SK-N-SH treated with all-trans-retinoic acid at 6 μM for 48 hours (cell line): ENCODE data around the gene COL8A2.
A peak's percentile ranks its signal among the peaks of the same experiment; 100 is the strongest.

Experiments used
- ATAC-seq: fragments of 200-7000 bp; cut with Tn5 transposase; 3 replicates; pipeline ENCODE4 v1.9.1; 2020; ENCODE audit warnings: mild to moderate bottlenecking, moderate library complexity
- ARNTL ChIP-seq: fragments of 450-650 bp; formaldehyde crosslinking; IDR thresholded peaks from 2 replicates; pipeline ENCODE4 v1.5.0; 2020; ENCODE audit warnings: low read depth, mild to moderate bottlenecking, moderate library complexity, borderline replicate concordance
- BACH2 ChIP-seq: fragments of 250-450 bp; sonication (Bioruptor Pico); IDR thresholded peaks from 2 replicates; pipeline ENCODE4 v1.9.0; 2021; ENCODE audit warnings: mild to moderate bottlenecking, borderline replicate concordance
- CREB5 ChIP-seq: fragments of 250-450 bp; sonication (Bioruptor Pico); IDR thresholded peaks from 2 replicates; pipeline ENCODE4 v1.5.1; 2020; ENCODE audit warnings: low read depth, mild to moderate bottlenecking, moderate library complexity
- CSDC2 ChIP-seq: fragments of 250-450 bp; sonication (Bioruptor Pico); IDR thresholded peaks from 2 replicates; pipeline ENCODE4 v1.5.0; 2020; ENCODE audit warnings: mild to moderate bottlenecking, moderate library complexity
- CSRNP3 ChIP-seq: fragments of 250-450 bp; sonication (Bioruptor Pico); IDR thresholded peaks from 2 replicates; pipeline ENCODE4 v1.5.1; 2021; ENCODE audit warnings: mild to moderate bottlenecking, moderate library complexity
- ESRRG ChIP-seq: fragments of 250-450 bp; sonication (Bioruptor Pico); IDR thresholded peaks from 2 replicates; pipeline ENCODE4 v1.6.1; 2021; ENCODE audit warnings: mild to moderate bottlenecking
- GLIS3 ChIP-seq: fragments of 250-450 bp; sonication (Bioruptor Pico); IDR thresholded peaks from 2 replicates; pipeline ENCODE4 v1.5.0; 2020; ENCODE audit warnings: mild to moderate bottlenecking, moderate library complexity
- ISL1 ChIP-seq: fragments of 250-450 bp; sonication (Bioruptor Pico); IDR thresholded peaks from 2 replicates; pipeline ENCODE4 v2.1.2; 2022; ENCODE audit warnings: mild to moderate bottlenecking, moderate library complexity
- OSR1 ChIP-seq: fragments of 250-450 bp; sonication (Bioruptor Pico); IDR thresholded peaks from 2 replicates; pipeline ENCODE4 v1.8.0; 2022; ENCODE audit warnings: moderate library complexity, mild to moderate bottlenecking, inconsistent platforms
- PATZ1 ChIP-seq: fragments of 250-450 bp; sonication (Bioruptor Pico); IDR thresholded peaks from 2 replicates; pipeline ENCODE4 v1.8.0; 2020; ENCODE audit warnings: mild to moderate bottlenecking, moderate library complexity, borderline replicate concordance
- POU6F1 ChIP-seq: fragments of 250-450 bp; sonication (Bioruptor Pico); IDR thresholded peaks from 2 replicates; pipeline ENCODE4 v1.8.0; 2021; ENCODE audit warnings: low read depth, mild to moderate bottlenecking, moderate library complexity, borderline replicate concordance
- PPARA ChIP-seq: fragments of 250-450 bp; sonication (Bioruptor Pico); IDR thresholded peaks from 2 replicates; pipeline ENCODE4 v1.5.0; 2020; ENCODE audit warnings: mild to moderate bottlenecking, borderline replicate concordance
- RARB ChIP-seq: fragments of 250-450 bp; sonication (Bioruptor Pico); IDR thresholded peaks from 2 replicates; pipeline ENCODE4 v1.8.0; 2021; ENCODE audit warnings: mild to moderate bottlenecking, moderate library complexity
- SNAI2 ChIP-seq: fragments of 250-450 bp; sonication (Bioruptor Pico); IDR thresholded peaks from 2 replicates; pipeline ENCODE4 v1.5.0; 2020; ENCODE audit warnings: mild to moderate bottlenecking, moderate library complexity
- TCF4 ChIP-seq: fragments of 250-450 bp; sonication (Bioruptor Pico); IDR thresholded peaks from 2 replicates; pipeline ENCODE4 v1.8.0; 2021; ENCODE audit warnings: mild to moderate bottlenecking, moderate library complexity, borderline replicate concordance
- TOX ChIP-seq: fragments of 250-450 bp; sonication (Bioruptor Pico); IDR thresholded peaks from 2 replicates; pipeline ENCODE4 v1.8.0; 2021; ENCODE audit warnings: mild to moderate bottlenecking, moderate library complexity, borderline replicate concordance
- TSHZ2 ChIP-seq: fragments of 250-450 bp; sonication (Bioruptor Pico); IDR thresholded peaks from 2 replicates; pipeline ENCODE4 v1.5.0; 2020; ENCODE audit warnings: mild to moderate bottlenecking, moderate library complexity
- ZC3H10 ChIP-seq: fragments of 250-450 bp; sonication (Bioruptor Pico); IDR thresholded peaks from 2 replicates; pipeline ENCODE4 v1.5.1; 2021; ENCODE audit warnings: mild to moderate bottlenecking, moderate library complexity
- ZFP3 ChIP-seq: fragments of 250-450 bp; sonication (Bioruptor Pico); IDR thresholded peaks from 2 replicates; pipeline ENCODE4 v1.5.0; 2020; ENCODE audit warnings: mild to moderate bottlenecking, moderate library complexity
- ZFP30 ChIP-seq: fragments of 450-650 bp; formaldehyde crosslinking; IDR thresholded peaks from 2 replicates; pipeline ENCODE4 v1.5.0; 2022; ENCODE audit warnings: mild to moderate bottlenecking, moderate library complexity
- ZNF565 ChIP-seq: fragments of 450-650 bp; formaldehyde crosslinking; conservative IDR thresholded peaks from 2 replicates; pipeline ENCODE4 v1.5.0; 2020; ENCODE audit warnings: low read depth, mild to moderate bottlenecking, moderate library complexity
- ZNF70 ChIP-seq: fragments of 450-650 bp; formaldehyde crosslinking; IDR thresholded peaks from 2 replicates; pipeline ENCODE4 v1.5.0; 2020; ENCODE audit warnings: mild to moderate bottlenecking, moderate library complexity
- ZNF8 ChIP-seq: fragments of 450-650 bp; formaldehyde crosslinking; IDR thresholded peaks from 2 replicates; pipeline ENCODE4 v1.5.0; 2020; ENCODE audit warnings: mild to moderate bottlenecking, moderate library complexity

The COL8A2 gene

GRCh38 chr1:36109041-36109679, 15.9 kb downstream of the COL8A2 start:
- TF ChIP-seq PPARA (CRISPR knock-in tag) (no peak), ARNTL (CRISPR knock-in tag) (no peak), ZFP3 (CRISPR knock-in tag) (no peak), PATZ1 (CRISPR knock-in tag) (peak; percentile 60; the same call in 1 of the 2 replicates)
- ATAC-seq, result peak; percentile 92

- no peak for TF ChIP-seq POU6F1 (CRISPR knock-in tag)
- no peak for TF ChIP-seq CSDC2 (CRISPR knock-in tag)
- TF ChIP-seq ARNTL (CRISPR knock-in tag), result no peak
- TF ChIP-seq ZNF70 (CRISPR knock-in tag), result no peak
- no peak for TF ChIP-seq TSHZ2 (CRISPR knock-in tag)
- no peak for TF ChIP-seq BACH2
- TF ChIP-seq ZFP30 (CRISPR knock-in tag), result no peak
- TF ChIP-seq CREB5 (CRISPR knock-in tag), result no peak
- TF ChIP-seq OSR1, result no peak
- TF ChIP-seq ZNF8 (CRISPR knock-in tag), result no peak
- no peak for TF ChIP-seq ESRRG (CRISPR knock-in tag)
- no peak for TF ChIP-seq ZC3H10 (CRISPR knock-in tag)
- no peak for TF ChIP-seq SNAI2 (CRISPR knock-in tag)
- no peak for TF ChIP-seq GLIS3 (CRISPR knock-in tag)
- TF ChIP-seq TCF4 (CRISPR knock-in tag), result no peak
- no peak for TF ChIP-seq CSRNP3
- ATAC-seq, result no peak
These were observed 16.7 kb downstream of the COL8A2 start for GRCh38 chr1:36108314-36108713.

GRCh38 chr1:36107394-36107793, 17.6 kb downstream of the COL8A2 start:
- no peak for ATAC-seq
- TF ChIP-seq ZNF565 (CRISPR knock-in tag), result no peak
- TF ChIP-seq ESRRG (CRISPR knock-in tag), result no peak
- TF ChIP-seq PATZ1 (CRISPR knock-in tag), result no peak
- TF ChIP-seq ZC3H10 (CRISPR knock-in tag), result no peak
- no peak for TF ChIP-seq GLIS3 (CRISPR knock-in tag)
- TF ChIP-seq ZNF70 (CRISPR knock-in tag), result no peak
- no peak for TF ChIP-seq TCF4 (CRISPR knock-in tag)
- no peak for TF ChIP-seq ZFP3 (CRISPR knock-in tag)
- no peak for TF ChIP-seq OSR1
- TF ChIP-seq PPARA (CRISPR knock-in tag), result no peak
- no peak for TF ChIP-seq CSDC2 (CRISPR knock-in tag)
- no peak for TF ChIP-seq RARB (CRISPR knock-in tag)
- TF ChIP-seq SNAI2 (CRISPR knock-in tag), result no peak
- TF ChIP-seq ZFP30 (CRISPR knock-in tag), result no peak
- TF ChIP-seq TOX (CRISPR knock-in tag), result no peak
- no peak for TF ChIP-seq POU6F1 (CRISPR knock-in tag)
- no peak for TF ChIP-seq BACH2
- no peak for TF ChIP-seq ISL1 (CRISPR knock-in tag)
